ENCODE measurements around the gene ITPKB. TPM values are rescaled to one million over a fixed set of nuclear protein-coding genes. Genes with fewer than 3 reads are reported as not detected.
A peak's percentile ranks its signal among the peaks of the same experiment; 100 is the strongest.
"Not testable (repeated sequence)": the region's sequence is repeated elsewhere in the genome, so short reads cannot be mapped to it uniquely, and the experiment has no call there.

ITPKB gene
- total and polyA plus RNA-seq, 5 donors: 9.6 to 15.4 (median 9.9) TPM

DNA sequence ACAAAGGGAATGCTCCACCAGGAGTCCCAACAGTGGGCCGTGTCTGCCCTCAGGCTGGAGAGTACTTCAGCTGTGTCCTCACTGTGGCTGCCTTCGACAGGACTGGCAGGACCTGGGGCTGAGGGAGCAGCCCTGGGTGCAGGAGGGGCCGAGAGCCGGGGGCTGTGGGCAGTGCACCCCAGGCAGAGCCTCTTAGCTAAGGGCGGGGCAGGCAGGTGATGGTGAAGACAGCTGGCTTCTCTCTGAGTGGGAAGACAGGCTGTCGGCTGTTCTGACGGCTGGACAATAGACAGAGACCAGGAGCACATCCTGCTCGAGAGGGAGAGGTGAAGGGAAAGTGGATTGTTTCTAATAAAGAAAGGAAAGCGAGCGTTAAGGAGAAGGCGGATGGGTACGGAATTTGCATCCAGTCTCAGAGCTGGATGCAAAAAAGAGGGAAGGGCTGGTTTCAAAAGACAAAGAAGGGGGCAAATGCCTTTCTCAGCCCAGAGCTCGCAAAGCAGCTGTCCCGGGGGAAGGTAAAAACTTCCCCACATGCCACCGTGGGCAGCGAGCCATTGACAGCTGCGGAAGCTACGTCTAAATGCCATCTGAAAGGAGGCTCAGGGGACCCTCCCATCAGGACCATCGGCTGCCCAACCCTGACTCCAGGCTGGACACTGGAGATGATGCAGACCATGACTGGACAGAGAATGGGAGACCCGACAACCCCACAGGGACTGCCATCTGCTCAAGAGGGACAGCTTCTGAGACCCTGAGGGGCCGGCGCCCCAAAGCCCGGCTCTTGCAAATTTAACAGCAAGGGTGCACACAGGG is 98.6 kb downstream of the ITPKB start:
- intact Hi-C loops (cut with DNase I): no loop called here
- no peaks in the 10 kb centered on the region for H3K27me3 ChIP-seq (ENCODE audit: control insufficient read depth, insufficient read depth)

DNA sequence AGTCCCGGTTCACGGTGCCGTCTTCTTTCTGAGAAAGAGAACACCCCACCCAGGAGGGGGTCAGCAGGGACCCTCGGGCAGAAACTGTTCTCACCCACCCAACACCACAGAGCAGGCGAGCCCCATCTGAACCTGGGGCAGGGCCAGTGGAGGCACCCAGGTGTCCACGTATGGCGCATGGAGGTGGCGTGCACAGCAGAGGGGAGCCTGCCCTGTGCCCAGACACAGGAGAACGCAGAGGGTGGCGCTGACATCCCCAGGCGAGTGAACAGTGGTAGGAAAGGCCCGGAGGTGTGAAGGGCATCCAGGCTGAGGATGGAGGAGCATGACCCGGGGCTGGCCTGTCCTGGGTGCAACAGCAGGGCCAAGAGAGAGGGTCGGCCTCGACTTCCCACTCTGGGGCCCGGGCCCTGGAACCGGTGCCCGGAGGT is 99.4 kb downstream of the ITPKB start:
- Histone ChIP-seq H3K9me3 (ENCODE audit: control insufficient read depth, low read length) (no peaks in the 10 kb centered on the region), H3K4me1 (ENCODE audit: control insufficient read depth, insufficient read depth, low read length) (no peaks in the 10 kb centered on the region), H3K4me3 (ENCODE audit: low read length) (no peak overlapping the region), H3K27me3 (ENCODE audit: control insufficient read depth, insufficient read depth) (no peaks in the 10 kb centered on the region), H3K27ac (ENCODE audit: low read length) (no peak overlapping the region)
- 93% methylated on average over 18 of the region's 18 CpGs for WGBS
- intact Hi-C loops (cut with DNase I): loop anchor here in 1 of 4 donors (10.0 kb wide), 1 partner anchor 95 kb away; the partner anchor contains the start of gene ITPKB
- DNase-seq (peak in 2 of 3 donors; percentile 30 to 50), ATAC-seq (no peak)

More for the DNA sequence above, 98.6 kb downstream of the ITPKB start:
- peak in 2 of 3 donors; percentile 20 to 49 for DNase-seq
- no peak for ATAC-seq
- H3K4me1 ChIP-seq (ENCODE audit: control insufficient read depth, insufficient read depth, low read length): peaks cover 3% of the 10 kb centered on the region
- 75% methylated on average over 23 of the region's 23 CpGs for WGBS
- no peak overlapping the region for H3K4me3 ChIP-seq (ENCODE audit: low read length)
- H3K9me3 ChIP-seq (ENCODE audit: control insufficient read depth, low read length): no peaks in the 10 kb centered on the region
- no peak overlapping the region for H3K27ac ChIP-seq (ENCODE audit: low read length)

DNA sequence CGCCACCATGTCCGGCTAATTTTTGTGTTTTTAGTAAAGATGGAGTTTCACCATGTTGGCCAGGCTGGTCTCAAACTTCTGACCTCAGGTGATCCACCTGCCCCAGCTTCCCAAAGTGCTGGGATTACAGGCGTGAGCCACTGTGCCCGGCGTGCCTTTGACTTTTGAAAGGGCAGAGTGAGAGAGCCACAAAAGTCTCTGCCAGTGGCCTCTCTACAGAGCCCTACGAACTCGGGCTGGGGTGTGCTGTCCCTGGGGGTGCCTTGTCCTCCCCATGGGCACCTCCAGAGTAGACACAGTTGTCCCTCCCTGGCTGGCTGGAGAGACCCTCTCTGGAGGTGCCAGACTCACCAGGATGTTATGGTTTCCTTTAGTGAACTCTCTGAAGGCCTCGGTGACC is 99.9 kb downstream of the ITPKB start:
- not testable (repeated sequence) for H3K27ac ChIP-seq (ENCODE audit: low read length); H3K4me3 ChIP-seq (ENCODE audit: low read length); H3K4me1 ChIP-seq (ENCODE audit: control insufficient read depth, insufficient read depth, low read length); H3K9me3 ChIP-seq (ENCODE audit: control insufficient read depth, low read length); H3K27me3 ChIP-seq (ENCODE audit: control insufficient read depth, insufficient read depth); ATAC-seq
- intact Hi-C loops (cut with DNase I): loop anchor here in 1 of 4 donors (10.0 kb wide), 1 partner anchor 96 kb away; the partner anchor contains the start of gene ITPKB
- peak in 2 of 3 donors; percentile 16 to 24 for DNase-seq
- 93% methylated on average over 8 of the region's 8 CpGs for WGBS

DNA sequence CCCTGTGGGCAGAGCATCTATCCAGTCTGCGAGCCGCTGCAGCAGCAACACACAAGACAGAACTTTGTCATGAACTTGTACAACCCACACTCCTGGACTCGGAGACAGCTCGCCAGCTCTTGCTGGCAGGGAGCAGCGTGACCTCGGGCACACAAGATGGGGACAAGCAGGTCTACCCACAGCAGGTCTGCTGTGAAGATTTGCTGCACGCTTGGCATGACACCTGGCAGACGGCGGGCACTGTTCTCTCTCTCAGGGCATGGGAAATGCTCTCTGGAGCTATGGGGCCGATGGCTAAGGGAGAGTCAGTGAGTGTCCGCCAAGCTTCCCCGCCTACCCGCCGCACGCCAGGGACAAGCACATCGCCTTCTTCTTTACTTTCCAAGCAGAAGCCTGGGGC is 100.5 kb downstream of the ITPKB start:
- Histone ChIP-seq H3K4me1 (ENCODE audit: control insufficient read depth, insufficient read depth, low read length) (no peaks in the 10 kb centered on the region), H3K4me3 (ENCODE audit: low read length) (no peak overlapping the region), H3K9me3 (ENCODE audit: control insufficient read depth, low read length) (no peaks in the 10 kb centered on the region), H3K27ac (ENCODE audit: low read length) (no peak overlapping the region), H3K27me3 (ENCODE audit: control insufficient read depth, insufficient read depth) (no peaks in the 10 kb centered on the region)
- ATAC-seq (no peak), DNase-seq (peak in 2 of 3 donors; percentile 40 to 62)
- intact Hi-C loops (cut with DNase I): loop anchor here in 1 of 4 donors (10.0 kb wide), 1 partner anchor 96 kb away; the partner anchor contains the start of gene ITPKB
- WGBS: 75% methylated on average over 16 of the region's 16 CpGs

DNA sequence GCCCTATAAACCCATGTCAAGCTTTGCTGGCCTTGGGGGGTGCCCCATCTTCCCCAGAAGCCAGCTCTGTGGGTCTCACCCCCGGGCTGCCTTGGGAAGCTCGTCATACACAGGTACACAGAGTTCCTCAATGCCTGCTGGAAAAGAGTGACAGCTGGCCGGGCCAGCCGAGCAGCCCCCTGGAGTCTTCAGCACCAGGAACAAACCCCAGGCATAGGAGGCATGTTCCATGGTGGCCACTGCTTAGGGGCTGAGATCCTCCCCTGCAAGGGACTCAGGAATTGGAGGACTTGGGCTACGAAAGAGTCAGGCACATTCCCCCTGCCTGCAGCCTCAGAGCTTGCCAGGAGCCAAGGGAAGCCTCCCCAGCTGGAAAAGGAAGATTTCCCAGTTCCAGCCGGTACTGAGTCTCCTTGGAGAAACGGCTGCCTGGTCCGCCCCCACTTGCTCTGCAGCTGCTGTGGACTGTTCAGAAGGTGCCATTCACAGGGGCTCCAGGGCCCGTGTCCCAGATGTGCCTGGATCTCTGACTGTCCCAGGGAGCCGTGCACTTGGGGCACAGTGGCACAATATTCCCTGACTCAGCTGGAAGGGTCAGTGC is 101.0 kb downstream of the ITPKB start:
- ATAC-seq: no peak
- intact Hi-C loops (cut with DNase I): loop anchor here in 1 of 4 donors (10.0 kb wide), 1 partner anchor 97 kb away; the partner anchor contains the start of gene ITPKB
- Histone ChIP-seq H3K4me1 (ENCODE audit: control insufficient read depth, insufficient read depth, low read length) (no peaks in the 10 kb centered on the region), H3K27me3 (ENCODE audit: control insufficient read depth, insufficient read depth) (no peaks in the 10 kb centered on the region), H3K4me3 (ENCODE audit: low read length) (no peak overlapping the region), H3K27ac (ENCODE audit: low read length) (no peak overlapping the region), H3K9me3 (ENCODE audit: control insufficient read depth, low read length) (no peaks in the 10 kb centered on the region)
- WGBS: 57% methylated on average over 10 of the region's 10 CpGs
- peak in 2 of 3 donors; percentile 45 to 56 for DNase-seq

DNA sequence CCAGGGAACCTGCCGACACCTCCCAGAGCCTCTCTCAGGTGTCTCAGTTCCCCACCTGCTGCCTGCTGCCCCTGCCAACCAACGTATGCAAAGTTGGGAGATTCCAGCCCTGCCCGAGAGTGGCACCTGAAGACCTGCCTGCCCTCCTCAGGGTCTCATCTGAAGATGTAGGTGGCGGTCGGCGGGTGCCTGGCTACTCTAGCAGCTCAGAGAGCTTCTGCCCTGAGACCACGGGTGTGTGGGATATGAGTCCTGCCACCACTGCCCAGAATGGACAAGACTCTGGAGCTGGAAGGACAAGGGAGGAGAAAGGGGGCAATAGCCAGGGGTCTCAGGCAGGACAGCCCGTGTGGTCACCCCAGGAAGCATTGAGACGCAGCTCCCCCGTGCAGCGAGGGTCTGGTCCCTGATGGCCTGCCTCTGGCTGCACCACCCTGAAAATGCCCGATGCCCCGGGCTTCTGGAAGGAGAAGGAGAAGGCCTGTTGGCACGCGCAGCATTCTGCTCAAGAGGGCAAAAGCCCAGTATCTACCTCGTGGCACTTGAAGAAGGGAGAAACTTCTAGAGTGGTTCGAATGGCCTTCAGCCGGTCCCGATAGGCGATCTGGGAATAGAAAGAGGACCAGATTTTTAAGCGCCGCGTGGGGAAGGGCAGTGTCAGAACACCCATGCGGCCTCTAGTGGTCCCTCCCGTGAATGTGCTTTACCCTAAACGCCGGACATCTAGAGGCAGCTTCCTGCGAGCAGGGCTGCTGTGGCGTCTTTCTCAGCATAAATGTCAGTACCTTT is 101.7 kb downstream of the ITPKB start:
- H3K4me1 ChIP-seq (ENCODE audit: control insufficient read depth, insufficient read depth, low read length): no peaks in the 10 kb centered on the region
- no peak overlapping the region for H3K4me3 ChIP-seq (ENCODE audit: low read length)
- H3K9me3 ChIP-seq (ENCODE audit: control insufficient read depth, low read length): no peaks in the 10 kb centered on the region
- WGBS: 60% methylated on average over 29 of the region's 29 CpGs
- no peak overlapping the region for H3K27ac ChIP-seq (ENCODE audit: low read length)
- intact Hi-C loops (cut with DNase I): loop anchor here in 1 of 4 donors (10.0 kb wide), 1 partner anchor 97 kb away; the partner anchor contains the start of gene ITPKB
- peak; percentile 60 to 69 for ATAC-seq
- DNase-seq: peak; percentile 69 to 86 (median 79)
- no peaks in the 10 kb centered on the region for H3K27me3 ChIP-seq (ENCODE audit: control insufficient read depth, insufficient read depth)

DNA sequence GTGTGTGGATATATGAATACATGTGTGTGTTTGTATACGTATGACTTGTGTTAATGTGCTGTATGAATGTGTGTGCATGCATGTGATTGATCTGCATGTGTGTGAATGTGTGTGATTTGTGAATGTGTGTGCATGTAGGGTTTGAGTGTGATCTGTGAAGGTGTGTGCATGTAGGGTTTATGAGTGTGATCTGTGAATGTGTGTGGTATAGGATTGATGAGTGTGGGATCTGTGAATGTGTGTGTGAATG is 102.3 kb downstream of the ITPKB start:
- no peak overlapping the region for H3K27ac ChIP-seq (ENCODE audit: low read length)
- WGBS: 95% methylated on average over 1 of the region's 1 CpG
- DNase-seq (no peak), ATAC-seq (no peak)
- no peak overlapping the region for H3K4me3 ChIP-seq (ENCODE audit: low read length)
- no peaks in the 10 kb centered on the region for H3K4me1 ChIP-seq (ENCODE audit: control insufficient read depth, insufficient read depth, low read length)
- intact Hi-C loops (cut with DNase I): loop anchor here in 1 of 4 donors (10.0 kb wide), 1 partner anchor 98 kb away; the partner anchor contains the start of gene ITPKB
- H3K9me3 ChIP-seq (ENCODE audit: control insufficient read depth, low read length): no peaks in the 10 kb centered on the region
- no peaks in the 10 kb centered on the region for H3K27me3 ChIP-seq (ENCODE audit: control insufficient read depth, insufficient read depth)

DNA sequence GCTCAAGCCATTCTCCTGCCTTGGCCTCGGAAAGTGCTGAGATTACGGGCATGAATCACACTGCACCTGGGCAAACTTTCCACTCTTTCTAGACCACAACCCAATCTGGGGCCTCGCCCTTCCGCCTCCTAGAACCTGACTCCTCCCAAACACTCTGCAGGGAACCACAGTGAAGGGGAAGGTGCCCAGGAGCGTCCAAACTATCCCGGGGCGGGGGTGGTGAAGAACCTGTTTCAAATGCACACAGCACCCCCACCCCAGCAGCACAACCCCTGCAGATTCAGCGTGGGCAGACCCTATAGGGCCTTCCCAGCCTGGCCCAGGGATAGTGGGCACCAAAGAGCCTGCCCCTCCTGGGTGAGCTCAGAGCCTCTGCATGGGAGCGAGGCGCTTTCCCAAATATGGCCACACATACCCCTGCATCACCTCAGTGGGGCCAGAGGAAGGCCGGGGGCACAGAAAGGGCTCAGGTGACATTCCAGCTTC is 103.6 kb downstream of the ITPKB start:
- no peak for ATAC-seq
- DNase-seq: peak in 2 of 3 donors; percentile 32 to 46
- H3K27ac ChIP-seq (ENCODE audit: low read length): no peak overlapping the region
- H3K4me1 ChIP-seq (ENCODE audit: control insufficient read depth, insufficient read depth, low read length): no peaks in the 10 kb centered on the region
- intact Hi-C loops (cut with DNase I): loop anchor here in 3 of 4 donors (1.0 to 10.0 kb wide), 3 partner anchors 99 to 193 kb away; partner anchors contain the start of gene ITPKB (in 1 of the 3)
- 90% methylated on average over 11 of the region's 11 CpGs for WGBS
- H3K27me3 ChIP-seq (ENCODE audit: control insufficient read depth, insufficient read depth): no peaks in the 10 kb centered on the region
- no peak overlapping the region for H3K4me3 ChIP-seq (ENCODE audit: low read length)
- H3K9me3 ChIP-seq (ENCODE audit: control insufficient read depth, low read length): no peaks in the 10 kb centered on the region

DNA sequence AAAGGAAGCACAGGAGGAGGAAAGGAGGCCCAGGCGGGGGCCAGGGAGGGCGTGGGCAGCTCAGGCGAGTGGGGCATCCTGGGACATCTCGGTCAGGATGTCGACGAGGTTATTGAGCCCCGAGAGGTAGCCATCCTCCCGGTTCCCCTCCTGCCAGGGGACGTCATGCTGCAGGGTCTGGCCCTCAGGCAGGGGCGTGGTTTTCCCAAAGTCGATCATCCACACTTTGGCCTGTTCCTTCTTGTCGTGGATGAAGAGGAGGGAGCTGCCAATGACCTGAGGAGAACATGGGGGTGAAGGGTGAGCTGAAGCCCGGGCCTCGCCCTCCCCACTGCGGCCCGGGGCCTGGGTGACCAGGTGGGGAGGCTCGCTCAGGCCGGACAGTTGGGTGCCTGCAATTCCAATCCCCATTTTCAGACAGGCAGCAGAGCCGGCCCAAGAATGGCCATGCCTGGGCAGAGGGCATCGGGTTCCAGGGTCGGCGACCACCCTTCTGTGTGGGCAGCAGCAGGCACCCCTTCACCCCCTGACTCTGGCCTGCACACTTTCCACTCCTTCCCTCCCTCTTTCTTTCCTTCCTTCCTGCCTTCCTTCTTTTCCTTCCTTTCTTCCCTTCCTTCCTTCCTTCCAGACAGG is 104.4 kb downstream of the ITPKB start:
- H3K4me1 ChIP-seq (ENCODE audit: control insufficient read depth, insufficient read depth, low read length): no peaks in the 10 kb centered on the region
- intact Hi-C loops (cut with DNase I): loop anchor here (1.0 to 10.0 kb wide), 5 partner anchors 100 to 194 kb away; partner anchors contain the start of gene ITPKB (in 2 of the 4)
- no peaks in the 10 kb centered on the region for H3K27me3 ChIP-seq (ENCODE audit: control insufficient read depth, insufficient read depth)
- no peak overlapping the region for H3K4me3 ChIP-seq (ENCODE audit: low read length)
- no peak overlapping the region for H3K27ac ChIP-seq (ENCODE audit: low read length)
- ATAC-seq (no peak), DNase-seq (peak in 2 of 3 donors; percentile 48 to 53)
- WGBS: 86% methylated on average over 22 of the region's 22 CpGs
- no peaks in the 10 kb centered on the region for H3K9me3 ChIP-seq (ENCODE audit: control insufficient read depth, low read length)

DNA sequence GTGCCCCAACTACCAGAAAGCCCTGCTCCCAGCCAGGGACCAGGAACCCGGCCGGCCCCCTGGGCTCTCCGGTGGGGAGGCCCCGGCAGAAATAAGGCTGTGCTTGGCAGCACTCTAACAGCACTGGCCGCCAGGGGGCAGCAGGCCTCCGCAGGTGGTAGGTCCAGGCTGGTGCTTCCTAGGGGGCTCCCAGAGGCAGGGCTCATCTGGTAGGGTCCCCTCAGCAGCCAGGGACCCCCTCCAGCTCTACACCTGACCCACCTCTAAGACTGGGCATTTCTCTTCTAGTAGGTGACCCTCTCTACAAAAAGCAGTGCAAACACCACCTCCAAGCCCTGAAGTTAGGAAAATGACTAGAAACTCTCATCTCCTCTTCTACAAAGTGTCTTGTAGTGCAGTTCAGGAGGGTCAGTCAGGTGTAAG is 104.9 kb downstream of the ITPKB start:
- WGBS: 4% methylated on average over 6 of the region's 6 CpGs
- H3K4me3 ChIP-seq (ENCODE audit: low read length): no peak overlapping the region
- no peaks in the 10 kb centered on the region for H3K4me1 ChIP-seq (ENCODE audit: control insufficient read depth, insufficient read depth, low read length)
- no peak overlapping the region for H3K27ac ChIP-seq (ENCODE audit: low read length)
- intact Hi-C loops (cut with DNase I): loop anchor here in 3 of 4 donors (2.0 to 10.0 kb wide), 4 partner anchors 101 to 195 kb away; partner anchors contain the start of gene ITPKB (in 2 of the 3)
- no peaks in the 10 kb centered on the region for H3K9me3 ChIP-seq (ENCODE audit: control insufficient read depth, low read length)
- peak; percentile 79 to 81 for ATAC-seq
- no peaks in the 10 kb centered on the region for H3K27me3 ChIP-seq (ENCODE audit: control insufficient read depth, insufficient read depth)
- DNase-seq: peak; percentile 85 to 95 (median 92)

All from right cardiac atrium (tissue), 5 donors.